ENCODE measurements around the gene NTN1. TPM values are rescaled to one million over a fixed set of nuclear protein-coding genes. Genes with fewer than 3 reads are reported as not detected.

NTN1 gene
- total RNA-seq, 1 donor from 2014 or later: 28.4 TPM

GRCh38 chr17:9174312-9174711 lies 153.0 kb downstream of the NTN1 start:
- ATAC-seq: no peak
- DNase-seq: no peak
- intact Hi-C loops (cut with micrococcal nuclease): no loop called here

- peak; percentile 72 for DNase-seq
- intact Hi-C loops (cut with micrococcal nuclease): no loop called here
- ATAC-seq: peak; percentile 81
These were observed 153.7 kb downstream of the NTN1 start for GRCh38 chr17:9174779-9175574.

- intact Hi-C loops (cut with micrococcal nuclease): no loop called here
These were observed 154.6 kb downstream of the NTN1 start for GRCh38 chr17:9175700-9176467.

GRCh38 chr17:9177212-9177611 lies 155.9 kb downstream of the NTN1 start:
- DNase-seq: peak; percentile 60
- peak; percentile 48 for ATAC-seq
- intact Hi-C loops (cut with micrococcal nuclease): no loop called here

More at GRCh38 chr17:9175700-9176467, 154.6 kb downstream of the NTN1 start:
- no peak for DNase-seq
- no peak for ATAC-seq

- no peak for DNase-seq
- intact Hi-C loops (cut with micrococcal nuclease): no loop called here
- ATAC-seq: no peak
These were observed 157.0 kb downstream of the NTN1 start for GRCh38 chr17:9178319-9178718.

- intact Hi-C loops (cut with micrococcal nuclease): no loop called here
- DNase-seq (no peak), ATAC-seq (no peak)
These were observed 158.3 kb downstream of the NTN1 start for GRCh38 chr17:9179602-9180001.

GRCh38 chr17:9181640-9182039 lies 160.3 kb downstream of the NTN1 start:
- no peak for ATAC-seq
- intact Hi-C loops (cut with micrococcal nuclease): no loop called here
- no peak for DNase-seq

- ATAC-seq (no peak), DNase-seq (no peak)
- intact Hi-C loops (cut with micrococcal nuclease): no loop called here
These were observed 162.0 kb downstream of the NTN1 start for GRCh38 chr17:9183306-9183705.

GRCh38 chr17:9185142-9185541 lies 163.8 kb downstream of the NTN1 start:
- no peak for ATAC-seq
- no peak for DNase-seq
- intact Hi-C loops (cut with micrococcal nuclease): no loop called here

GRCh38 chr17:9185688-9186284 lies 164.5 kb downstream of the NTN1 start:
- DNase-seq: no peak
- intact Hi-C loops (cut with micrococcal nuclease): no loop called here

GRCh38 chr17:9187828-9188227 lies 166.5 kb downstream of the NTN1 start:
- intact Hi-C loops (cut with micrococcal nuclease): no loop called here
- DNase-seq (no peak), ATAC-seq (peak; percentile 48)

More at GRCh38 chr17:9185688-9186284, 164.5 kb downstream of the NTN1 start:
- no peak for ATAC-seq

- ATAC-seq (no peak), DNase-seq (no peak)
- intact Hi-C loops (cut with micrococcal nuclease): no loop called here
These were observed 167.1 kb downstream of the NTN1 start for GRCh38 chr17:9188367-9188766.

- ATAC-seq: no peak
- intact Hi-C loops (cut with micrococcal nuclease): no loop called here
- DNase-seq: no peak
These were observed 168.6 kb downstream of the NTN1 start for GRCh38 chr17:9189870-9190269.

- DNase-seq (no peak), ATAC-seq (no peak)
- intact Hi-C loops (cut with micrococcal nuclease): no loop called here
These were observed 170.7 kb downstream of the NTN1 start for GRCh38 chr17:9192010-9192409.

GRCh38 chr17:9195411-9195810 lies 174.1 kb downstream of the NTN1 start:
- DNase-seq (no peak), ATAC-seq (no peak)
- intact Hi-C loops (cut with micrococcal nuclease): no loop called here

GRCh38 chr17:9195961-9196670 lies 174.8 kb downstream of the NTN1 start:
- ATAC-seq (no peak), DNase-seq (no peak)
- intact Hi-C loops (cut with micrococcal nuclease): no loop called here

- ATAC-seq (peak; percentile 90), DNase-seq (peak; percentile 47)
- intact Hi-C loops (cut with micrococcal nuclease): no loop called here
These were observed 178.6 kb downstream of the NTN1 start for GRCh38 chr17:9199571-9200551.

GRCh38 chr17:9200699-9201359 lies 179.5 kb downstream of the NTN1 start:
- DNase-seq: no peak
- no peak for ATAC-seq
- intact Hi-C loops (cut with micrococcal nuclease): no loop called here
